ENCODE results near the gene CDC42EP5.

CDC42EP5 gene

DNA sequence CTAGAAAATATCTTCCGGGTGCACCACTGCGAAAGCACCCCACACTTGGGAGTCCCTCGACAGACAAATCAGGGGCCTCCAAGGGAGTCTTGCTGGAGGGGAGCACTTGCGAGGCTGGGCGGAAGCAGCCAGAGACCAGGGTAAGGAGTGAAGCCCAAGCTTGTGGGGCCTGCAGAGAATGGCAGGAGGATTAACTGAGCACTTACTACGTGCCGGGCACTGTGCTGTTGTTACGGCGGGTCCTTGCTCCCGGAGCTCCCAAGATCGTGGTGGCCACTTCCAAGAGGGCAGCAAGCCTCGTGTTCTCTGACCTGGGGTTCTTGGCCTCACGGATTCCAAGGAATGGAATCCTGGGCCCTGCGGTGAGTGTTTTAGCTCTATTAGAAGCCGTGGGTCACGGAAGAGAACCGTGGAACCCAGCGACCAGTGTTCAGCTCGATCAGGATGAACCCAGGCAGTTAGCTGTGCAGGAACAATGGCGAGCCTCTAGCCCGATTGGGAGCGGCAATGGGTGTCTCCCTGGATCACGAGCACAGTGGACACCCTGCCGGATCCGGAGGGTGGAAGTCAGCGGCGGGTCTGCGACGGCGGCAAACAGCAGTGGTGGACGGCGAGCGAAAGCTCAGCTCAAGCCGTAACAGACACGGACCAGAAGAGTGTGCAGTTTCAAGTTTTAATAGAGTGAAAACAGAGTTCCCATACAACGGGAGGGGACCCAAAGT, 48.3 kb downstream of the CDC42EP5 start:
- DNase-seq = no peak

DNA sequence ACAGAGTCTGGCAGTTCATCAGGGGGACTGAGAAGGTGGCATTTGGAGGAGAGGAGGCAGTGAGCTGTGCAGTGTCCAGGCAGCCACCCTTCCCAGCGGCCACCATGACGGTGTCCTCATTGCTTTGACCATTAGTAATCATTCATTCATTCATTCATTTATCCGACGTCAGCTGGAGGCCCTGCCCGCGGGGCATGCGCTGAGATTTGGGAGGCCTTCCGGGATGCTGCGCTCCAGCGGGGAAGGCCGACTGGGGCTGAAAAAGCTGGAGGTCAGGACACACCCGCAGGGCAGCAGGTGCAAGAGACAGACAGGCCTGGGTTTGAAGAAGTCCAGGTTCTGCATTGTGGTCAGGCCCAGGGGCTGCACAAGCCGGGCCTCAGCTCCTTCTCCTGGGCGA, 48.9 kb downstream of the CDC42EP5 start:
- no peak for DNase-seq

DNA sequence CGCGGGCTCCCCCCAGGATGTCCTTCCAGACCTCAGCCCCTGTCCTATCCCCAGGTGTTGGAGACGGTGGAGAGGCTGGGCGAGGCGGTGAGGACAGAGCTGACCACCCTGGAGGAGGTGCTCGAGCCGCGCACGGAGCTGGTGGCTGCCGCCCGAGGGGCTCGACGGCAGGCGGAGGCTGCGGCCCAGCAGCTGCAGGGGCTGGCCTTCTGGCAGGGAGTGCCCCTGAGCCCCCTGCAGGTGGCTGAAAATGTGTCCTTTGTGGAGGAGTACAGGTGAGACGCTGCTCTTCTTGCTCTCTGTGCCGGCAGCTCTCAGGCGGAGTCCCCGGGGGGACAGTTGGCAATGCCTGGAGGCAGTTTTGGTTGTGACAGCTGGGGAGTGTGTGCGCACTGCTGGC, 51.0 kb downstream of the CDC42EP5 start:
- DNase-seq = no peak

DNA sequence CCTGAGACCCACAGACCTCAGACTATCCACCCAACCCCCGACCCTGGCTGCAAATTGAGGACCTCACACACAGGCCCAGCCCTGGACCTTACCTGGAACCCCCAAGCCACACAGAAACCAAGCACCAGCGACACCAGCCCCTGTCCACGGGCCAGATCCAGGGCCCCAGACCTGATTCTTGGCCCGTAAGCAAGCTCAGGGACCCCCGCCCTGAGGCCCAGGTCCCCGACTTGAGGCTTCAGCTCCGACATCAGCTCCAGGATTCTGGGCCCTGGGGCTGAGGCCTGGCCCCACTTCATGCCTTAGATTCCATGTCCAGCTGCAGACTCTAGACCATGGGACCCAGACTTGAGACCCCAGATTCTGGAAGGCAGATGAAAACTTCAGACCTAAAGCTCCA, 51.6 kb downstream of the CDC42EP5 start:
- no peak for DNase-seq

DNA sequence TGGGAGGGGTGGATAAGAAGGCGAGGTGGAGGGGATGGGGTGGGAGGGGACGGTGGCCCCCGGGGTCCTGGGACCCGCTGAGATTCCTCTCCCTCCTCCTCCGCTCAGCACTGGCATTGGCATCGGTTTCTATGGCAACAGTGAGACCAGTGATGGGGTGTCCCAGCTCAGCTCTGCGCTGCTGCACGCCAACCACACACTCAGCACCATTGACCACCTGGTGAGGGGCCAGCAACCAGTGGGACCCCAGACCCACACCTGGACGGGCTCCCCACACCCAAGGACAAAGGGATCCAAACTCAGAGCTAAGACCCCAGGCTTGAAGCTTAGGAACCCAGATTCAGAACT, 52.0 kb downstream of the CDC42EP5 start:
- no peak for DNase-seq

DNA sequence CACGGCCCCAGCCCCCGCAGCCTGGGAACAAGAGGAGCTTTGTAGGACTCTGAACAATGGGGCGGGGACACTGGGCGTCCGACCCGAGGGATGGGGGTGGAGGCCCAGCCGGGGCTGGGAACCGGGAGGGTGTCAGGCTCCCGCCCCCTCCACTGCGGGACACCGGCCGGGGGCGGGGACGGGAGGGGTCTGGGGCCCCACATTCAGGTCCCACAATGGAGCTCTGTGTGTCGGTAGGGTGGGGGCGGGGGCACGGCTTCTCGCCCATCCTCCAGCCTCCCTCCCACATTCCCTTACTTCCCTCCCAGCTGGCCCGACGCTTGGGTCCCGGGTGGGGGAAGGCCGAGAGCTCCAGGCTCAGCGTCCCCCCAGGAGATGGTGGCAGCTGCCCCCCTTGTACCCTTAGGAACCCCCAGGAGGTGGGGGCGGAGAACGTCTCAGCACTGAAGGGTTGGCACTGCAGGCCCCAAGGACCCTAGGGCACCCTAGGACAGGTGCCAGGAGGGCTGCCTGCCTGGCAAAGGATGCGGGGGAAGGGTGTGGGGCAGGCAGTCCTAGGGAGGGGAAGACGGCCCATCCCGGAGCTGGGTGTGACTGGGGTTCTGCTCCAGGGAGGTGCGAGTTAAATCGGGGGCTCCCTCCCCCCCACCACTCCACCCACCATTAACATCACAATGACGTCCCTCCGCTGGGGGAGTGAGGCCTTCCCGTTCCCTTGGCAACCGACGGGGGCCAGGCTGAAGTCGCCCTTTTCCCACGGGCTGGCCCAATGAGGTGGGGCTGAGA, 52.5 kb downstream of the CDC42EP5 start:
- no peak for DNase-seq

DNA sequence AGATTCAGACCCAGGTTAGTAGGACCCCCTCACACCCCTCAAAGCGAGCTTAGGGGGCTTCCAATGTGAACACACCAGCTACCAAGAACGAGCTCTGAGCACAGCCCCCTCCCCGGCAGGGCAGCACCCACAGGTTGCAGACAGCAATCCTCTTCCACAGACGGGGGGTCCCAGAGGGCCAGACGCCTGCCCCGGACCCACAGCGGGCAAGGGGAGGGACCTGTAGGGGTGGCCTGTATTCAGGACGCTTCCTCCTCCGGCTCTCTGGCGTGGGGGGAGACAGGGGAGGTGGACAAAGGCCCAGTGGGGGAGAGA, 53.1 kb downstream of the CDC42EP5 start:
- DNase-seq = no peak

DNA sequence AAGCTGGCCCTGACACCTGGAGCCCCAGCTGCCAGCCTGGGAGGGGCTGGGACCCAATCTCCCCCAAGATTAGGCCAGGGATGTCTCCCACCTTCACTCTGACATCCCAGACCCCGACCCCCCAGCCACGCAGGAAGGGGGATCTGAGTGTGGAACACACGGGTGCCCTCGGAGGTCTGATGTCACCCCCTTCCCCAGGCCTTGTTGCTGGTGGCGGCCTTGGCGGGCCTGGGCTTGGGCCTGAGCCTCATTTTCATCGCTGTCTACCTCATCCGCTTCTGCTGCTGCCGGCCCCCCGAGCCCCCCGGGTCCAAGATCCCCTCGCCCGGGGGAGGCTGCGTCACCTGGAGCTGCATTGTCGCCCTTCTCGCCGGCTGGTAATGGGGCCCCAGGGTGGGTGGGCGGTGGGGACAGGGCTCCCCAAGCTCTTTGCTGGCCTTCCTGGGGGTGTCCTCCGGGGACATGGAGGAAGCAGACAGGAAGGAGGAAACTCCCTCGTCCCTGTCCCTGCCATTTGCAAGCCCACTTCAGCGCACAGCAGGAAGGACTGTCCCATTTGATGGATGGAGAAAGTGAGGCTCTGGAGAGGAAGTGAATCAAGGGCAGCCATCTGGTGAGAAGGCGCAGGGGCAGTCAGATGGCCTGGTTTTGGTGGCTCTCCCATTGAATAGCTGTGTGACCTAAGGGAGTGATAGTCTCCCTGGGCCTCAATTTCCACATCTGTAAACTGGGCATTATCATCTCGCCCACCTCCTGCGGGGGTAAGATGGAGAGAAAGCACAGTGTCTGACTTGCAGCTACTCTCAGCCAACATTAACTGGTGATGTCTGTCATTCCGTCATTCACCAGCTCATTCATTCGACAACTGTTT, 53.9 kb downstream of the CDC42EP5 start:
- no peak for DNase-seq

DNA sequence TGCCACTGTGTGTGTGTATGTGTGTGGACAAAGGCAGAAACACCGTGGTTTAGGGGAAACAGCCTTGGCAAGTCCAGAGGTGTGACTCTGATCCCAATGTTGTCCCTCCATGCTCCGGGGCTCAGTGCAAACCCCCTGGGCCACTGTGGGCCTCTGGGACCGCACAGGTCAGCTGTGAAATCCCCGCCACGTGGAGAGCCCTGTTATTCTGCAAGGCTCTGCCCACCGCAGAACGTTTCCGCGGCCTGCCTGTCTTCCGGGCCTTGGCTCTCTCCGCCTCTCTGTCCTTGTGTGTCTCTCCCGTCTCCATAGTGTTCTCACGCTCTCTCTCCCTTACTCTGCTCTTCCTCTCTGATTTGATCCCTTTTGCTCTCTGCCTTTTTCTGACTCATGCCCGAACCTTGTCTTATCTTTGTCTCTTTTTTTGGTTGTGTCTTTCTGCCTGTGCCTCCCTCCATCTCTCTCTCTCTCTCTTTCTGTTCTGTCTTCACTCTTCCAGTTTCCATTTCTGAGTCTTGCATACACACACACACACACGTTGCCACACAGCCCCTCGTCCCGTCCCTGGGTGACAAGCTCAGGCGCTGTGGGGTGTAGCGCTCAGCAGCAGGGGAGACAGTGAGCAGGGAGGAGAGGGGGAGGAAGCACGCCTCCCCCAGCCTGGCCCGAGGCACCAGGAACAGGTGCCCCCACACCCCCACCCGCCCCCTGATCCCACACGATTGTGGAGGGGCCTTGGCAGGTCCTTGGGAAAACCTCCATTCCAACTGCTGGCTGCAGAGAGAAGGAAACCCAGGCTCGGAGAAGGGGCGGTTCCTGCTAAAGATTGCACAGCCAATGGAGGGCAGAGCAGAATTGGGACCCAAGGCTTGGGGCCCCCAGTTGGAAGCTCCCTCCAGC, 54.8 kb downstream of the CDC42EP5 start:
- no peak for DNase-seq

DNA sequence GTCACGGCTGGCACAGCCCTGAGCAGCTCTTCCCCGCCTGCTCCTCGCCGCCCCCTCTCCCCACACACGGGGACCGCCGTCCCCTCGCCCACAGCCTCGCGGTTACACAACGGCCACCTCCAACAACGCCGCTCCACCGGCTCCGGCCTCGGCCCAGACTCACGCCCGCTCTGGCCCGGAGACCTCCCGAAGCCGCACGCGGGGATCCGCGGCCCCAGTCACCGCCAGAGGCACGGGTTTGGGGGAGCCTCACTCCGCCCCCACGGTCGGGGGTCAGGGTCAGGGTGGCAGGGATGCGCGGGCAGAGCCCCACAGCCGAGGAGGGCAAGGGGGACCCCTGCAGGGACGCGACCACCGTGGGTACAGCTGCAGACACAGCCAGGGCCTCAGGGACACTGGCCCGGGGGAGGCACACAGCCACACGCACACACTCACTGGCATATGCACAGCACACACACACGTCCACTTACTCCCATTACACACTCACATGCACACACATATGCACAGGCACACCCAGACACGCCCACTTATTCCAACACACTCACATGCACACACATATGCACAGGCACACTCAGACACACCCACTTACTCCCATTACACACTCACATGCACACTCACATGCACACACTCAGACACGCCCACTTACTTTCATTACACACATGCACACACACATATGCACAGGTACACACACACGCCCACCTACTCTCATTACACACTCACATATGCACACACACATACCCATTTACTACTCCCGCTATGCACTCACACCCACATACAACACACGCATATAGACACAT, 56.2 kb downstream of the CDC42EP5 start:
- DNase-seq = no peak

DNA sequence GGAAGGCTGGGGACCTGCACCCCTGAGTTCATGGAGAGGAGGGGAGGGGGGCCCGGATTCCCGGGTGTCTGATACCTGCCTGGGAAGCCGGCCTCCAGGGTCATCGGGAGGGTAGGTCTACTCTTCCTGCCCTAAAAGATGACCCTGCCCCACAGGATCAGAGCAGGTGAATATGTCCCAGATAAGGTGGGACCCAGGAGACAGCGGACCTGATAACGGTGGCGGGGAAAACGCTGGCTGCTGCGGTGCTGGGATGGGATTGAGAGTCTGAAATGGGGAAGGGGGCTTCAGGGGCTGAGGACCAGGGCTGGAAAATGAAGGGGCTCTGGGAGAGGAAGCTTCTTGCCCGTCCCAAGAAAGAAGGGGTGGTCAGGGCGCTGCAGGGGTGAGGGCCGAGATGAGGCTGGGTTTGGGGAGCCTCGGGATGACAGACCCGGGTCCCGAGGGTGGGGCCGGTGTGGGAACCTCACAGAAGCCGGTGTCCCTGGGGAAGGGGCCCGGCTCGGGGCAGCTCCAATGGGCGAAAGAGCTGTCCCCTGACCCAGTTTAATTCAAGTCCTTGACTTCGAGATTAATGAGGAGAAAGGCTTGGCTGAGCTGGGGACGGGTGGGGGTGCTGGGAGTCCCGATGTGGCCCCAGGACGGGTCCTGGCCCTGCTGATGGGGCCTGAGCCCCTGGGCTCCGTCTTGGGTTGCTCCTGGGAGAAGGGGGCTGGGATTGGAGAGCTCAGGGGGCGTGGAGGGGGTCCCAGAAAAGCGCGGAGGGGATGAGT, 57.0 kb downstream of the CDC42EP5 start:
- DNase-seq = no peak

DNA sequence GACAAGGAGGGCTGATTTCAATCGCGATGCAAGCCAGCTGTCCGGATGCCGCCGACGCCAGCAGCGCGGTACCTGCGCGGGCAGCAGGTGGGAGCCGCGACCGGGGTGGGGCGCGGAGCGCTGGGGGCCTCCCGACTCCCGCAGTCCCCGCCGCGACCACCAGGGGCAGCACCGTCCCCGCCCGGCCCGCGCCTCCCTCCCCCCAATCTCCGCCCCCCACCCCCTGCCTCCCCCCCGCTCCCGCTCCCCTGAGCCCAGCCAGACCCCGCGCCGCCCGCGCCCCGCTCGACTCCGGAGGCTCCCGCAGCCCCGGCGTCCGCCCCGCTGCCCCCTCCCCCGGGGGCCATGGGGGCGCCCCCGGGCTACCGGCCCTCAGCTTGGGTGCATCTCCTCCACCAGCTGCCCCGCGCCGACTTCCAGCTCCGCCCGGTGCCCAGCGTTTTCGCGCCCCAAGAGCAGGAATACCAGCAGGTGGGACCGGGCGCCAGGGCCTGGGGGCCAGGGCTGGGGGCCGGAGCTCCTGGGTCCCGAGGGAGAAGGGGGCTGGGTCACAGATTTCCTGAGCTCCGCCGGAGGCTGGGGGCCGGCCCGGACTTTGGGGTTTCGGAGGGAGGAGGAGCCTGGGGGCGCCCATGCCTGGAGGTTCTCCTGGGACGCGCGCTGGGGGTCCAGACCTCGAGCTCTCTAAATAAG, 57.7 kb downstream of the CDC42EP5 start, which contains the start of gene TTYH1:
Gene TTYH1, plus strand, starts transcription at position 257 of the 693 bp plus-strand sequence. Its CDS starts 89 bp downstream, at position 346.
- DNase-seq = no peak

Data from cortex of kidney (tissue), 1 donor.